H1 (cell line): Measurements from ENCODE around the gene NFATC4.

Source experiments
- EZH2 ChIP-seq: fragments of 200-600 bp; sonication (generic); IDR thresholded peaks from 2 replicates; pipeline ENCODE4 v1.7.1; 2012; ENCODE audit warnings: low read depth, mild to moderate bottlenecking, moderate library complexity, low read length, inconsistent platforms; ENCODE audit not compliant: severe bottlenecking
- JUN ChIP-seq: IDR thresholded peaks from 2 replicates; pipeline ENCODE4 v1.6.1; 2011; ENCODE audit warnings: low read depth, mild to moderate bottlenecking, improper control_type of control experiment, low read length
- POLR2A ChIP-seq, 2 experiments: IDR thresholded peaks; 1 replicate in 1 of 2; 2 replicates in 1 of 2; pipeline ENCODE4 v1.6.1; 2011; ENCODE audit warnings: low read depth in 2 of 2, low read length in 2 of 2, mild to moderate bottlenecking in 2 of 2; ENCODE audit errors: control extremely low read depth in 1 of 2
- YY1 ChIP-seq: IDR thresholded peaks from 2 replicates; pipeline ENCODE4 v1.6.1; 2011; ENCODE audit warnings: low read depth, mild to moderate bottlenecking, low read length
- TF ChIP-seq, protein P1 (sequence below), 3 experiments: IDR thresholded peaks; 1 replicate in 2 of 3; 2 replicates in 1 of 3; pipeline versions ENCODE4 v1.5.1 to v1.6.1; 2011; ENCODE audit warnings: low read length in 3 of 3, mild to moderate bottlenecking in 3 of 3, inconsistent platforms in 2 of 3, low read depth in 1 of 3, moderate library complexity in 1 of 3; ENCODE audit not compliant: insufficient read depth in 1 of 3; ENCODE audit errors: control extremely low read depth in 1 of 3
- TF ChIP-seq, protein P2 (sequence below): IDR thresholded peaks from 2 replicates; pipeline ENCODE4 v1.6.1; 2012; ENCODE audit warnings: inconsistent platforms

DNA sequence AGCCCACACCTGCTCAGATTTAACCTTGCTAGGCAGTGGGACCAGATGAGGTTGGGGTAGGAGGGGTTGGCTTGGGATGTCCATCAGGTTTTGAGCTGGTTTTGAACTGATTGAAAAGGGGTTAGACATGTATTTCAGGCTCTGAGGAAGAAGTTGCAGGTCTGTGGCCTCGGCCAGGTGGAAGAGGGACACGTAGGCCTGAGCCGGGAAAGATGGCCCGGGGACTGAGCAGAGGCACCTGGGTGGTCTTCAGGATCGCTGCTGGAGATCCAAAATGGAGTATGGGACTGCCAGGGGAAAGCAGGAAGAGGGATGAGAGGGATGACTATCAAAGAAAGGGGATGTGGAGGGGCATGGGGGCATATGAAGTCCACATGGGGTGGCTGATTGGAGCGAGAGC, 38.4 kb downstream of the NFATC4 start:
- TF ChIP-seq, protein P1, sequence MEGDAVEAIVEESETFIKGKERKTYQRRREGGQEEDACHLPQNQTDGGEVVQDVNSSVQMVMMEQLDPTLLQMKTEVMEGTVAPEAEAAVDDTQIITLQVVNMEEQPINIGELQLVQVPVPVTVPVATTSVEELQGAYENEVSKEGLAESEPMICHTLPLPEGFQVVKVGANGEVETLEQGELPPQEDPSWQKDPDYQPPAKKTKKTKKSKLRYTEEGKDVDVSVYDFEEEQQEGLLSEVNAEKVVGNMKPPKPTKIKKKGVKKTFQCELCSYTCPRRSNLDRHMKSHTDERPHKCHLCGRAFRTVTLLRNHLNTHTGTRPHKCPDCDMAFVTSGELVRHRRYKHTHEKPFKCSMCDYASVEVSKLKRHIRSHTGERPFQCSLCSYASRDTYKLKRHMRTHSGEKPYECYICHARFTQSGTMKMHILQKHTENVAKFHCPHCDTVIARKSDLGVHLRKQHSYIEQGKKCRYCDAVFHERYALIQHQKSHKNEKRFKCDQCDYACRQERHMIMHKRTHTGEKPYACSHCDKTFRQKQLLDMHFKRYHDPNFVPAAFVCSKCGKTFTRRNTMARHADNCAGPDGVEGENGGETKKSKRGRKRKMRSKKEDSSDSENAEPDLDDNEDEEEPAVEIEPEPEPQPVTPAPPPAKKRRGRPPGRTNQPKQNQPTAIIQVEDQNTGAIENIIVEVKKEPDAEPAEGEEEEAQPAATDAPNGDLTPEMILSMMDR (IDR thresholded peaks at IDR 0.05; ENCODE audit: control extremely low read depth in 1 of 3, insufficient read depth in 1 of 3, low read depth in 1 of 3, low read length in 3 of 3): no peak
- TF ChIP-seq POLR2A (IDR thresholded peaks at IDR 0.05; ENCODE audit: control extremely low read depth in 1 of 2, low read depth in 2 of 2, low read length in 2 of 2) (no peak), JUN (no peak), YY1 (no peak), EZH2 (no peak)
- TF ChIP-seq, protein P2, sequence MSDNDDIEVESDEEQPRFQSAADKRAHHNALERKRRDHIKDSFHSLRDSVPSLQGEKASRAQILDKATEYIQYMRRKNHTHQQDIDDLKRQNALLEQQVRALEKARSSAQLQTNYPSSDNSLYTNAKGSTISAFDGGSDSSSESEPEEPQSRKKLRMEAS: no peak
